Naive B cell (primary cell): Measurements from ENCODE around the gene FHOD3. TPM values are rescaled to one million over a fixed set of nuclear protein-coding genes. Genes with fewer than 3 reads are reported as not detected.
A peak's percentile ranks its signal among the peaks of the same experiment; 100 is the strongest.

Experiments used
- ATAC-seq, 2 donors: fragments of 150-1000 bp; cut with Tn5 transposase; 2 replicates each; pipeline ENCODE4 v1.10.0; 2021; ENCODE audit warnings: low read depth in 2 of 2, mild to moderate bottlenecking in 2 of 2, moderate library complexity in 2 of 2
- DNase-seq: peaks from one replicate; pipeline ENCODE4 v3.0.0; 2022
- H3K27ac Mint-ChIP-seq, 6 donors: one replicate each; pipeline ENCODE4 v1.8.0; 2020 to 2022; ENCODE audit warnings: mild to moderate bottlenecking in 6 of 6, mixed read lengths in 6 of 6, moderate library complexity in 5 of 6, inconsistent platforms in 2 of 6
- H3K27me3 Mint-ChIP-seq, 3 donors: one replicate each; pipeline ENCODE4 v1.8.0; 2021 to 2022; ENCODE audit warnings: mixed read lengths in 3 of 3, mild to moderate bottlenecking in 1 of 3
- H3K36me3 Mint-ChIP-seq, 2 donors: one replicate each; pipeline ENCODE4 v1.8.0; 2020 to 2022; ENCODE audit warnings: mixed read lengths in 2 of 2, inconsistent platforms in 1 of 2, mild to moderate bottlenecking in 1 of 2
- H3K4me1 Mint-ChIP-seq, 3 donors: one replicate each; pipeline ENCODE4 v1.8.0; 2020 to 2022; ENCODE audit warnings: mixed read lengths in 3 of 3, inconsistent platforms in 1 of 3, mild to moderate bottlenecking in 1 of 3, moderate library complexity in 1 of 3
- H3K4me3 Mint-ChIP-seq, 8 donors: one replicate each; pipeline ENCODE4 v1.8.0; 2020 to 2022; ENCODE audit warnings: mild to moderate bottlenecking in 8 of 8, mixed read lengths in 8 of 8, moderate library complexity in 8 of 8, inconsistent platforms in 2 of 8
- H3K9me3 Mint-ChIP-seq, 7 donors: one replicate each; pipeline ENCODE4 v1.8.0; 2020 to 2022; ENCODE audit warnings: mixed read lengths in 7 of 7, mild to moderate bottlenecking in 5 of 7, inconsistent platforms in 2 of 7, moderate library complexity in 1 of 7
- polyA plus RNA-seq, 6 donors: library from polyadenylated mRNA; unstranded; fragments of 300-500 nt; fragmentation: Illumina TruSeq; gene quantifications; one replicate each; pipeline ENCODE4 v1.2.3, GENCODE V29; 2021; ENCODE audit warnings: low read depth in 6 of 6

FHOD3 gene
- polyA plus RNA-seq, 6 donors from 2014 or later: not detected

DNA sequence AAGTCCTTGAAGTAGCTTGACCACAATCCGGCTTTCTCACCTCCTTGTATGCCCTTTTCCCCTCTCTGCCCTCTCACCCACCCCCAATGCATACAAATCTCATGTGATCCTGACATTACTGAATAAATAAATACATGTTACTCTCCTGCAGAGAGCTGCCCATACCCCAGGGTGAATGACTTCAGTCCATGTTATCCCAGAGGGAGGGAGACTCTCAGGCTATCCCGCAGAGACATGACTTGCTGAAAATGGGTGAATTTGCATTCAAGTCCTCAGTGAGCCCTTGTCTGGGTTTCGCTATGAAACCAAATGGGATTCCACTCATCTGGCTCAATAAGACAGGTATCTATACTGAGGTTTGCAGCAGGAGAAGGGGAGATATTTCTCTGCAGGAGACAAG, 168.5 kb downstream of the FHOD3 start:
- no peak overlapping the region for H3K27ac Mint-ChIP-seq
- H3K9me3 Mint-ChIP-seq: no peaks in the 10 kb centered on the region
- no peak for ATAC-seq

DNA sequence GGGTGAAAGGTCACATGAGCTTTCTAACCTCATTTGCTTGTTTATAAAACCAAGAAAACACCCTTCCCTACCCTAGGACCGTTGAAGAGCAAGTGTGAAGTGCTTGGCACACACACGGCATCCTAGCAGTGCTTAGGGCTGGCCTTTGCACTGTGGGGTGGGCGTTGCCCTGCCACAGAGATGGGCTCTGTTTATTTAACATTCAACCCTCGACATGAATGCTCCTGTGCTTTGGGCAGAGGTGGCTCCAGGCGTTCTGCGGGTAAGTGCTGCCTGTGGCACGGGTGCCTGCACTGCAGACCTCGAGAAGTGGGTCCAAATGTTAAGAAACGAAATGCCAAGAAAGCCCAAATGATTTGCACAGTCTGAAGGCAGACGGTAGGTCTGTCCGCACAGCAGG, 170.1 kb downstream of the FHOD3 start:
- Mint-ChIP-seq H3K4me3 (no peak overlapping the region), H3K4me1 (no peaks in the 10 kb centered on the region), H3K27ac (peak overlapping the region in 1 of 6 donors; percentile 29), H3K36me3 (no peaks in the 10 kb centered on the region), H3K27me3 (peaks cover 0 to 16% (median 10%) of the 10 kb centered on the region in 3 donors), H3K9me3 (no peaks in the 10 kb centered on the region)
- ATAC-seq: no peak
- no peak for DNase-seq

More for the DNA sequence above, 168.5 kb downstream of the FHOD3 start:
- H3K27me3 Mint-ChIP-seq: peaks cover 0 to 16% (median 10%) of the 10 kb centered on the region in 3 donors
- H3K4me1 Mint-ChIP-seq: peaks cover 0 to 4% (median 0%) of the 10 kb centered on the region in 3 donors
- H3K36me3 Mint-ChIP-seq: no peaks in the 10 kb centered on the region
- H3K4me3 Mint-ChIP-seq: no peak overlapping the region
- no peak for DNase-seq

DNA sequence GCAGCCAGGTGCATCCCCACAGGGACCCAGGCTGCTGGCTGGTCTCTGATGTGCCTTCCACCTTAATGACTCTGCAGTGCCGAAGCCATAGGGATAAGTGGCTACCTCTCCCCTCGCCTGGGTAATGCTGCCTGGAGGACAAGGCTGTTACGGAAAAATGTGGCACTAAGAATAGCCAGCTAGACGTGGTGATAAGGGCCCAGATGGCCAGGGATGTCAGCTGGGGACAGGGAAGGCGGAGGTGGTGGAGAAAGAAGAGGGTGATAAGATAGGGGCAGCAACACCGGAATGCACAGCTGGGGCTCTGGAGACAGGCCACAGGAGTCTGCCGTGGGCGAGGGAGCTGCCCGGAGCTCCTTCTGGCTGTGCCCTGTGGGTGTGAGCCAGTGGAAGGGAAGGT, 170.6 kb downstream of the FHOD3 start:
- no peaks in the 10 kb centered on the region for H3K36me3 Mint-ChIP-seq
- DNase-seq (no peak), ATAC-seq (no peak)
- H3K4me3 Mint-ChIP-seq: no peak overlapping the region
- no peaks in the 10 kb centered on the region for H3K9me3 Mint-ChIP-seq
- H3K27me3 Mint-ChIP-seq: peaks cover 0 to 16% (median 10%) of the 10 kb centered on the region in 3 donors
- no peaks in the 10 kb centered on the region for H3K4me1 Mint-ChIP-seq
- H3K27ac Mint-ChIP-seq: no peak overlapping the region

DNA sequence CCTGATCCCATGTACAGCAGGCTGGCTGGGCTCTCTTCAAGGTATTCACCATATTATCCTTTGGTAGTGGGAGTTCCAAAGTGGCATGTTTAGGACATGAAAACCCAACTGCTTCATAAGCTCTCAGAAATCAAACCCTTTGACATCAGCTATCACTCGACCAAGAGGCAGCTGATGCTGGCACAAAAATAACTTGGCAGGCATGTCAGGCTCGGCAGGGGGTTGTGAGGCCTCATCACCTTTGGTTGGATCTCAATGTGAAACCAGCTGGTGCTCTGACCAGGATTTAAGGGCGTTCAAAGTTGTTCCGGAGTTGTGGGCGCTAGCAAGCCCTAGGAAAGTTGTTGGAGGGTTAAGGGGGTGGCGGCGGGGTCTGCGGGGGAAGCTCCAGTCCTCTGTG, 171.9 kb downstream of the FHOD3 start:
- no peaks in the 10 kb centered on the region for H3K4me1 Mint-ChIP-seq
- ATAC-seq (no peak), DNase-seq (no peak)
- H3K27me3 Mint-ChIP-seq: peaks cover 8 to 17% (median 16%) of the 10 kb centered on the region in 3 donors
- H3K4me3 Mint-ChIP-seq: no peak overlapping the region
- H3K36me3 Mint-ChIP-seq: no peaks in the 10 kb centered on the region
- no peaks in the 10 kb centered on the region for H3K9me3 Mint-ChIP-seq
- H3K27ac Mint-ChIP-seq: no peak overlapping the region

- H3K4me3 Mint-ChIP-seq: no peak overlapping the region
- no peaks in the 10 kb centered on the region for H3K9me3 Mint-ChIP-seq
- no peaks in the 10 kb centered on the region for H3K4me1 Mint-ChIP-seq
- DNase-seq (no peak), ATAC-seq (no peak)
- no peaks in the 10 kb centered on the region for H3K36me3 Mint-ChIP-seq
- peaks cover 8 to 18% (median 9%) of the 10 kb centered on the region in 3 donors for H3K27me3 Mint-ChIP-seq
- no peak overlapping the region for H3K27ac Mint-ChIP-seq
Measured at GRCh38 chr18:36470896-36471295, 173.4 kb downstream of the FHOD3 start.

DNA sequence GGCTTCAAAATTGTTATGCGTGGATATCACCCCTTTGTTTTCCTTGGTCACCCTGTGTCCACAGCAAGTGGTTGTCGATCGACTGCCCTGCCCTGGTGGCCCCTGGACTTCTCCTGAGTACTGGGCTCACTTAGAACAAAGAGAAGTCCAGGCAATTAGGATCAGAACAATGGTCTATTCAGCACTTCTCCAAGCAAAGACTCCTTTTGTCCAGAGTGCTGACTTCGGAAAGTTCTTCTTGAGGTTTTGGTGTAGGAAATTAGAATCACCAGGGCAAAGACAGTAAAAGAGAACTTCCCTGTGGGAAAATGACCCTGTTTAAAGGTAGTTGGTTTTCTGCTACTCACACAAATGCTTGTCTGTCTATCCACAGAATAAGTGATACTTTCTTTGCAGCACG, 173.9 kb downstream of the FHOD3 start:
- no peak for DNase-seq
- Mint-ChIP-seq H3K36me3 (no peaks in the 10 kb centered on the region), H3K4me1 (no peaks in the 10 kb centered on the region), H3K4me3 (no peak overlapping the region), H3K27me3 (peaks cover 9 to 14% (median 12%) of the 10 kb centered on the region in 3 donors), H3K27ac (peak overlapping the region in 1 of 6 donors; percentile 45), H3K9me3 (peaks cover 0 to 2% (median 0%) of the 10 kb centered on the region in 7 donors)
- no peak for ATAC-seq

DNA sequence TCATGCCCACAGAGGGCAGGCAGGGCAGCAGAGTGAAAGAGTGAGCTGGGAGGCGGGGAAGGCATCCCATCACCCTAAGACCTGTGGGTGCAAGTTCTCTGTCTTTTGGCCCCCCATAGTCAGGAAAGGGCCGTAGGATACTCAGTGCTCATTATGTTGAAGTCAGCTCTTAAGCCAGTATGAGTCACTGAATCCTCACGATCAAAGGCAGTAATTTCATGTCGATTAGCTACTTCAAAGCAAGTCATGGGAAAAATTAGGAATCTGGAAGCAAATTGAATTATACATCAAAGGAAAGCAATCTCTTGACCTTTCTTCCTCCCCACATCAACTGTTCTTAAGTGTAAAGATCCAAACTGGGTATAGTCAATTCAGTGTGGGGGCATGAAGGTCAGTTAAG, 178.9 kb downstream of the FHOD3 start:
- H3K36me3 Mint-ChIP-seq: no peaks in the 10 kb centered on the region
- no peaks in the 10 kb centered on the region for H3K4me1 Mint-ChIP-seq
- H3K9me3 Mint-ChIP-seq: peaks cover 0 to 5% (median 2%) of the 10 kb centered on the region in 7 donors

GRCh38 chr18:36477776-36478175, 180.3 kb downstream of the FHOD3 start:
- Mint-ChIP-seq H3K4me1 (no peaks in the 10 kb centered on the region), H3K36me3 (no peaks in the 10 kb centered on the region), H3K4me3 (no peak overlapping the region), H3K27ac (no peak overlapping the region), H3K27me3 (peaks cover 13 to 34% (median 25%) of the 10 kb centered on the region in 3 donors), H3K9me3 (peaks cover 0 to 8% (median 2%) of the 10 kb centered on the region in 7 donors)
- DNase-seq (no peak), ATAC-seq (no peak)

More for the DNA sequence above, 178.9 kb downstream of the FHOD3 start:
- no peak overlapping the region for H3K4me3 Mint-ChIP-seq
- DNase-seq: no peak
- peaks cover 7 to 27% (median 22%) of the 10 kb centered on the region in 3 donors for H3K27me3 Mint-ChIP-seq
- no peak overlapping the region for H3K27ac Mint-ChIP-seq
- ATAC-seq: no peak

- peaks cover 14 to 36% (median 16%) of the 10 kb centered on the region in 3 donors for H3K27me3 Mint-ChIP-seq
- no peaks in the 10 kb centered on the region for H3K36me3 Mint-ChIP-seq
- ATAC-seq: no peak
Measured at GRCh38 chr18:36481201-36481657, 183.7 kb downstream of the FHOD3 start.

GRCh38 chr18:36481935-36482334, 184.4 kb downstream of the FHOD3 start:
- no peaks in the 10 kb centered on the region for H3K36me3 Mint-ChIP-seq
- H3K27me3 Mint-ChIP-seq: peaks cover 11 to 36% (median 11%) of the 10 kb centered on the region in 3 donors
- DNase-seq (no peak), ATAC-seq (no peak)
- no peak overlapping the region for H3K27ac Mint-ChIP-seq
- peaks cover 0 to 7% (median 1%) of the 10 kb centered on the region in 7 donors for H3K9me3 Mint-ChIP-seq
- no peaks in the 10 kb centered on the region for H3K4me1 Mint-ChIP-seq
- no peak overlapping the region for H3K4me3 Mint-ChIP-seq

More at GRCh38 chr18:36481201-36481657, 183.7 kb downstream of the FHOD3 start:
- Mint-ChIP-seq H3K9me3 (peaks cover 0 to 10% (median 1%) of the 10 kb centered on the region in 7 donors), H3K27ac (no peak overlapping the region), H3K4me3 (no peak overlapping the region), H3K4me1 (no peaks in the 10 kb centered on the region)
- no peak for DNase-seq

DNA sequence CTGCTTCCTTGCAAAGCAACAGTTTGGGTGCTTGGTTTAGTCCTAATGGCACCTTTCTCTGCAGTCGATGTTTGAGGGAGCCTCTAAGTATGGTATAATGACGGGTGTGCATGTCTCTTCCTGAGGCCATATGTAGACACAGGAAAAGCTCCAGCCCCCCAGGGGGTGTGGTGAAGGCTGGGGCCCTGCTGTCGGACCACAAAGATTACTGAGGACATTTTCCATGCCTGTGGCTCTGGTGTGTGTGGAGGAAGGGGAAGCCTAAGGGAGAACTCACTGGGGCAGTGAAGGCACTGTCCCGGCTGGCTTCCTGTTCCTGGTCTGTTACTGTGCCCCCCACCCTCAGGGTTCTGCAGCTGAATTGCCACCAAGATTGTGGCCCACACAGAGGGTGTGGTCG, 187.1 kb downstream of the FHOD3 start:
- no peak for ATAC-seq
- H3K27me3 Mint-ChIP-seq: peaks cover 9 to 39% (median 17%) of the 10 kb centered on the region in 3 donors
- H3K27ac Mint-ChIP-seq: no peak overlapping the region
- H3K4me1 Mint-ChIP-seq: no peaks in the 10 kb centered on the region
- H3K4me3 Mint-ChIP-seq: no peak overlapping the region
- H3K9me3 Mint-ChIP-seq: peaks cover 0 to 7% (median 0%) of the 10 kb centered on the region in 7 donors
- no peaks in the 10 kb centered on the region for H3K36me3 Mint-ChIP-seq
- no peak for DNase-seq

DNA sequence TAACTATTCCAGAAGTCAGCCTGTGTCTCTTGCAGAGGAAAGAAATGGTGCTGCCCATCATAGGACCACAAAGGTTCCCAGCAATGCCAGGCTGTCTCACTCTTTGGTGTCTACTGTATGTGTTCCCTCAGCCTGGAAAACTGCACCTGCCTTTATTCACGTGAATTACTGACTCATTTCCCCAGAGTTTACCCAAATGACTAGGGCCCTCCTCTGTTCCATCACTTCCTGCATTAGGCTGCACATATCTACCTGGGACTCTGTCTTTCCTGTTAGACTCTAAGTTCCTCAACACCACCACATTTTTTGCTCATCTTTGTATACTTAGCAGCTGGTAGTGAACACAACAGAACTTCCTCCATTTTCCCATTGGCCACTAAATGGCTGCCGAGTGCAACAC, 188.3 kb downstream of the FHOD3 start:
- Mint-ChIP-seq H3K27ac (no peak overlapping the region), H3K9me3 (peaks cover 0 to 7% (median 0%) of the 10 kb centered on the region in 7 donors), H3K4me1 (no peaks in the 10 kb centered on the region), H3K27me3 (peaks cover 7 to 42% (median 20%) of the 10 kb centered on the region in 3 donors), H3K36me3 (no peaks in the 10 kb centered on the region), H3K4me3 (no peak overlapping the region)
- no peak for ATAC-seq
- no peak for DNase-seq

DNA sequence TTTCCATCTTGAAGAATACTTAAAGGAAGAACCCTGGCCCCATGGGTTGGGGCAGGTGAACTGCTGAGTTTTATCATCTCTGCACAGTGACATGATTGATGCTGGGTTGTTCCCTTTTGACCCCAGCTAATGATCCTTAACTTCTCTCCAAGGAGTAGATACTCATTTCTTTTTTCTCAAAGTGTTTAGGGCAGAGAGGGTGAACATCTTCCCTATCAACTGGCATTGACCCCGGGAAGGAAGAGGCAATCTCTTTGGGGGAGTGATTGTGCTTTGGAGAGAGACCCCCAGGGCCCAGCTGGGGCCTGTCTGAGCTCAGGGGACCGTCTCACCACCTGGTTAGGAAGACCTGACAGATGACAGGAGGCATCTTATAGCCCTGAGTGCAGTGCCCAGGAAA, 190.6 kb downstream of the FHOD3 start:
- H3K36me3 Mint-ChIP-seq: no peaks in the 10 kb centered on the region
- H3K27ac Mint-ChIP-seq: peak overlapping the region in 1 of 6 donors; percentile 2
- peaks cover 0 to 2% (median 0%) of the 10 kb centered on the region in 7 donors for H3K9me3 Mint-ChIP-seq
- H3K4me1 Mint-ChIP-seq: no peaks in the 10 kb centered on the region
- no peak for ATAC-seq
- H3K27me3 Mint-ChIP-seq: peaks cover 4 to 44% (median 14%) of the 10 kb centered on the region in 3 donors
- no peak overlapping the region for H3K4me3 Mint-ChIP-seq
- no peak for DNase-seq

- Mint-ChIP-seq H3K36me3 (no peaks in the 10 kb centered on the region), H3K4me3 (peak overlapping the region in 1 of 8 donors; percentile 13), H3K4me1 (no peaks in the 10 kb centered on the region), H3K27me3 (peaks cover 11 to 43% (median 21%) of the 10 kb centered on the region in 3 donors), H3K27ac (no peak overlapping the region), H3K9me3 (peaks cover 0 to 2% (median 0%) of the 10 kb centered on the region in 7 donors)
- ATAC-seq (no peak), DNase-seq (no peak)
Measured at GRCh38 chr18:36490897-36491296, 193.4 kb downstream of the FHOD3 start.
